Heart right ventricle (tissue), 16 donors: ENCODE data around the gene SERPINB5. TPM values are rescaled to one million over a fixed set of nuclear protein-coding genes. Genes with fewer than 3 reads are reported as not detected.

Source experiments
- ATAC-seq, 8 donors: fragments of 200-7000 bp; cut with Tn5 transposase; one replicate each; pipeline ENCODE4 v1.9.1; 2020; ENCODE audit warnings: mild to moderate bottlenecking in 8 of 8, moderate library complexity in 8 of 8, moderate number of reproducible peaks in 1 of 8
- DNase-seq, 2 donors: peaks; one replicate each; pipeline ENCODE4 v3.0.0-alpha.2; 2020
- H3K27ac ChIP-seq, 10 donors: fragments of 200-600 bp; sonication (generic) in 2 of 10; one replicate each; pipeline versions ENCODE4 v1.5.0 to v1.8.0; 2020 to 2022; ENCODE audit warnings: mild to moderate bottlenecking in 3 of 10
- H3K27me3 ChIP-seq, 7 donors: fragments of 200-600 bp; one replicate each; pipeline ENCODE4 v1.8.0; 2021 to 2022; ENCODE audit warnings: mild to moderate bottlenecking in 2 of 7
- H3K36me3 ChIP-seq, 9 donors: fragments of 200-600 bp; sonication (generic) in 1 of 9; one replicate each; pipeline versions ENCODE4 v1.5.0 to v1.8.0; 2020 to 2022; ENCODE audit warnings: mild to moderate bottlenecking in 2 of 9
- H3K4me1 ChIP-seq, 9 donors: fragments of 200-600 bp; sonication (generic) in 1 of 9; one replicate each; pipeline versions ENCODE4 v1.5.0 to v1.8.0; 2020 to 2022; ENCODE audit warnings: mild to moderate bottlenecking in 4 of 9
- H3K4me3 ChIP-seq, 10 donors: fragments of 200-600 bp; sonication (generic) in 2 of 10; one replicate each; pipeline versions ENCODE4 v1.5.0 to v1.8.0; 2020 to 2022; ENCODE audit warnings: mild to moderate bottlenecking in 7 of 10, moderate library complexity in 2 of 10
- H3K9me3 ChIP-seq, 11 donors: fragments of 200-600 bp in 10 of 11; sonication (generic) in 2 of 11; one replicate each; pipeline versions ENCODE4 v1.5.0 to v1.8.0; 2013 to 2022; ENCODE audit warnings: mild to moderate bottlenecking in 2 of 11, control low read depth in 1 of 11, moderate library complexity in 1 of 11
- CTCF ChIP-seq, 9 donors: fragments of 200-600 bp; sonication (generic) in 2 of 9; IDR thresholded peaks; one replicate each; pipeline versions ENCODE4 v1.5.0 to v1.8.0; 2021 to 2022; ENCODE audit warnings: antibody characterized with exemption in 9 of 9, mild to moderate bottlenecking in 5 of 9, moderate library complexity in 1 of 9
- WGBS, 2 donors: extraction: QIAGEN DNeasy Blood & Tissue Kit; methylation state at CpG; one replicate each; pipeline ENCODE4 v1.1.7; 2013; ENCODE audit warnings: inconsistent platforms in 1 of 2; 5-methylcytosine and 5-hydroxymethylcytosine counted together
- intact Hi-C, 10 donors: fragments of 100-400 bp; cut with DNase I; formaldehyde crosslinking; loops; one replicate each; pipeline versions ENCODE4 v1.11.1 to v1.14.2; 2022
- polyA plus RNA-seq, 2 donors: library from polyadenylated mRNA; stranded (reverse); fragments of 200-250 nt; gene quantifications; one replicate each; pipeline ENCODE4 v1.2.3, GENCODE V29; 2013
- total RNA-seq, 10 donors: library from RNA; stranded (reverse); fragmentation: NEBNext Ultra II Directional in 3 of 10; extraction: Animal tissue kit (Norgen Biotek cat#: 25700) in 3 of 10; gene quantifications; one replicate each; pipeline versions ENCODE4 v1.2.1 to v1.2.4, GENCODE V29; 2021 to 2023
- donor health status: Arrhythmogenic right ventricular cardiomyopathy.
- donor health status: ischemic (EF 13 %, LVEDD 7.1; RV severe dilation, severe dysfunction).
- donor health status: healthy with polysubstance abuse.
- donor health status: DM: no; HTN: yes; CAD: no.
- donor health status: DM: no; HTN: no; CAD: no.
- donor health status: ischemic (EF 25% LVEDD 6.9; RV normal size, moderate dysfunction).
- donor health status: ischemic (EF 25% LVEDD 5.7; RV mildly dilated, moderate dysfunction).
- donor health status: healthy.
- donor health status: DM: yes; HTN: yes; CAD: no.
- donor health status: Ischemic cardiomyopathy.
- donor health status: ischemic (EF 35%, LVEDD 5.7; RV mildly dilated, moderate dysfunction).
- donor health status: nonischemic (EF 11% LVEDD 7.7; RV severe dilation, severe dysfunction).
- donor health status: DM: yes; HTN: yes; CAD: no.
- donor health status: PGD.
- donor health status: ischemic (EF 29% LVEDD 5.4; RV normal size, mild dysfunction).
- donor health status: nonischemic (EF 23%, LVEDD 6.1; RV moderate dilation, normal function).

Gene SERPINB5
- total and polyA plus RNA-seq, 12 donors = 0.03 TPM; not detected in 11

- no peak overlapping the region for H3K4me3 ChIP-seq
- no peaks in the 10 kb centered on the region for H3K4me1 ChIP-seq
- H3K9me3 ChIP-seq = no peaks in the 10 kb centered on the region
- intact Hi-C loops = no loop called here
- no peak overlapping the region for H3K27ac ChIP-seq
- DNase-seq = no peak
- H3K36me3 ChIP-seq = no peaks in the 10 kb centered on the region
- 85 to 90% methylated on average over 1 of the region's 1 CpG for WGBS, 2 donors
- no peak for TF ChIP-seq CTCF (IDR thresholded peaks at IDR 0.05)
- peaks cover 0 to 18% (median 0%) of the 10 kb centered on the region in 7 donors for H3K27me3 ChIP-seq
- ATAC-seq = no peak
These were observed 3.7 kb downstream of the SERPINB5 start for GRCh38 chr18:63480476-63480875.

- Histone ChIP-seq H3K4me1 (no peaks in the 10 kb centered on the region), H3K27me3 (peaks cover 0 to 18% (median 0%) of the 10 kb centered on the region in 7 donors), H3K4me3 (no peak overlapping the region), H3K27ac (no peak overlapping the region), H3K36me3 (no peaks in the 10 kb centered on the region), H3K9me3 (no peaks in the 10 kb centered on the region)
- DNase-seq = no peak
- WGBS, 2 donors = 53 to 65% methylated on average over 2 of the region's 2 CpGs
- intact Hi-C loops = no loop called here
- no peak for ATAC-seq
- no peak for TF ChIP-seq CTCF (IDR thresholded peaks at IDR 0.05)
These were observed 4.2 kb downstream of the SERPINB5 start for GRCh38 chr18:63480915-63481314.

GRCh38 chr18:63487676-63488075 lies 10.9 kb downstream of the SERPINB5 start:
- H3K9me3 ChIP-seq = no peaks in the 10 kb centered on the region
- 74 to 91% methylated on average over 2 of the region's 2 CpGs for WGBS, 2 donors
- H3K27me3 ChIP-seq = peaks cover 0 to 7% (median 0%) of the 10 kb centered on the region in 7 donors
- DNase-seq (no peak), ATAC-seq (no peak)
- H3K4me1 ChIP-seq = no peaks in the 10 kb centered on the region
- no peak overlapping the region for H3K4me3 ChIP-seq
- H3K27ac ChIP-seq = no peak overlapping the region
- H3K36me3 ChIP-seq = no peaks in the 10 kb centered on the region
- no peak for TF ChIP-seq CTCF (IDR thresholded peaks at IDR 0.05)
- intact Hi-C loops = no loop called here

GRCh38 chr18:63488160-63488559 lies 11.4 kb downstream of the SERPINB5 start:
- Histone ChIP-seq H3K36me3 (no peaks in the 10 kb centered on the region), H3K27me3 (peaks cover 0 to 7% (median 0%) of the 10 kb centered on the region in 7 donors), H3K4me1 (no peaks in the 10 kb centered on the region), H3K27ac (no peak overlapping the region), H3K9me3 (no peaks in the 10 kb centered on the region), H3K4me3 (no peak overlapping the region)
- TF ChIP-seq CTCF (IDR thresholded peaks at IDR 0.05) = no peak
- intact Hi-C loops = no loop called here
- 42 to 72% methylated on average over 2 of the region's 2 CpGs for WGBS, 2 donors
- DNase-seq (no peak), ATAC-seq (no peak)
